Endothelial cell of umbilical vein (primary cell): ENCODE results near the gene CPZ. TPM values are rescaled to one million over a fixed set of nuclear protein-coding genes. Genes with fewer than 3 reads are reported as not detected.

Experiments used
- BruUV-seq: library from RNA; stranded (reverse); fragments of 400-500 nt; replicated peaks from 2 replicates; lab custom pipeline; 2021; lab: Mats Ljungman, UMichigan
- CTCF ChIA-PET: fragments of 300-600, 350-600 bp; sonication (Branson Sonifier 250); formaldehyde crosslinking; loops from one replicate; lab custom pipeline; 2021; ENCODE audit warnings: antibody characterized with exemption, inconsistent platforms; lab: Charles Lee
- POLR2A ChIA-PET: fragments of 300-600, 350-600 bp; sonication (Branson Sonifier 250); formaldehyde crosslinking; loops from one replicate; lab custom pipeline; 2021; ENCODE audit warnings: antibody characterized with exemption, inconsistent platforms; lab: Charles Lee
- DNase-seq: peaks from one replicate; pipeline ENCODE4 v3.0.0-alpha.2; 2011; ENCODE audit warnings: low read depth, low spot score
- FAIRE-seq: peaks from 2 replicates; lab custom pipeline; 2011; peaks lifted over from hg19 to GRCh38; lab: Jason Lieb, UNC
- H2AFZ ChIP-seq: 2 replicates; pipeline ENCODE4 v1.6.0; 2012; ENCODE audit warnings: low read depth, low read length, control low read depth, inconsistent platforms
- H3K27ac ChIP-seq: 2 replicates; pipeline ENCODE4 v1.5.1; 2011; ENCODE audit warnings: low read depth, mild to moderate bottlenecking, control low read depth, low read length, moderate library complexity; ENCODE audit not compliant: insufficient read depth
- H3K27me3 ChIP-seq, 2 experiments: 2 replicates each; pipeline versions ENCODE4 v1.6.0 to v1.6.1; 2011; ENCODE audit warnings: low read length in 2 of 2, mixed read lengths in 1 of 2; ENCODE audit not compliant: control insufficient read depth in 2 of 2, insufficient read depth in 2 of 2
- H3K36me3 ChIP-seq, 2 experiments: 2 replicates in 1 of 2; 3 replicates in 1 of 2; pipeline ENCODE4 v1.5.1; 2011; ENCODE audit warnings: low read length in 2 of 2, mild to moderate bottlenecking in 1 of 2, moderate library complexity in 1 of 2; ENCODE audit not compliant: control insufficient read depth in 2 of 2, insufficient read depth in 2 of 2; ENCODE audit errors: extremely low read depth in 1 of 2
- H3K4me1 ChIP-seq: 3 replicates; pipeline ENCODE4 v1.5.1; 2011; ENCODE audit warnings: mild to moderate bottlenecking, low read length; ENCODE audit not compliant: control insufficient read depth, insufficient read depth; ENCODE audit errors: extremely low read depth
- H3K4me2 ChIP-seq: 2 replicates; pipeline ENCODE4 v1.6.1; 2011; ENCODE audit warnings: low read length, control low read depth, mixed read lengths; ENCODE audit not compliant: insufficient read depth
- H3K4me3 ChIP-seq, 3 experiments: fragments of 200-600 bp in 1 of 3; sonication (generic), shearing (Covaris generic) in 1 of 3; replicated peaks in 1 of 3; 2 replicates each; pipeline ENCODE4 v1.5.1; 2011 to 2016; ENCODE audit warnings: control low read depth in 3 of 3, low read length in 3 of 3, mild to moderate bottlenecking in 2 of 3, inconsistent platforms in 1 of 3, low read depth in 1 of 3, moderate library complexity in 1 of 3; ENCODE audit not compliant: insufficient read depth in 1 of 3
- H3K79me2 ChIP-seq: 2 replicates; pipeline ENCODE4 v1.6.0; 2012; ENCODE audit warnings: low read length, inconsistent platforms; ENCODE audit not compliant: control insufficient read depth, insufficient read depth
- H3K9ac ChIP-seq: replicated peaks from 2 replicates; pipeline ENCODE3; 2011; ENCODE audit warnings: low read length, control low read depth; ENCODE audit not compliant: insufficient read depth; ENCODE audit errors: extremely low read depth
- H3K9me1 ChIP-seq: replicated peaks from 3 replicates; pipeline ENCODE4 v1.6.0; 2011; ENCODE audit warnings: mild to moderate bottlenecking, low read length; ENCODE audit not compliant: control insufficient read depth, insufficient read depth; ENCODE audit errors: extremely low read depth
- H3K9me3 ChIP-seq: replicated peaks from 2 replicates; pipeline ENCODE4 v1.5.1; 2012; ENCODE audit warnings: low read length, inconsistent platforms; ENCODE audit not compliant: control insufficient read depth, insufficient read depth
- H4K20me1 ChIP-seq: replicated peaks from 2 replicates; pipeline ENCODE3; 2011; ENCODE audit warnings: mild to moderate bottlenecking, low read length; ENCODE audit not compliant: control insufficient read depth, insufficient read depth; ENCODE audit errors: extremely low read depth
- EZH2 ChIP-seq: IDR thresholded peaks from 2 replicates; pipeline ENCODE4 v1.6.1; 2012; ENCODE audit warnings: borderline replicate concordance, low read depth, mild to moderate bottlenecking, moderate library complexity, low read length, inconsistent platforms; ENCODE audit not compliant: severe bottlenecking
- FOS ChIP-seq: IDR thresholded peaks from 2 replicates; pipeline ENCODE4 v1.6.1; 2011; ENCODE audit warnings: mild to moderate bottlenecking, low read length, moderate library complexity, borderline replicate concordance; ENCODE audit not compliant: insufficient read depth
- GATA2 ChIP-seq: IDR thresholded peaks from 2 replicates; pipeline ENCODE4 v1.7.0; 2011; ENCODE audit warnings: low read depth, mild to moderate bottlenecking, moderate library complexity, mixed read lengths, low read length; ENCODE audit not compliant: insufficient read length, insufficient read depth
- JUN ChIP-seq: IDR thresholded peaks from 2 replicates; pipeline ENCODE4 v1.6.1; 2011; ENCODE audit warnings: borderline replicate concordance, low read depth; ENCODE audit not compliant: insufficient read length, insufficient read depth
- MAX ChIP-seq: IDR thresholded peaks from 2 replicates; pipeline ENCODE4 v1.6.1; 2011; ENCODE audit not compliant: insufficient read depth, insufficient read length
- MYC ChIP-seq: IDR thresholded peaks from one replicate; pipeline ENCODE4 v1.6.1; 2011; ENCODE audit warnings: mild to moderate bottlenecking, low read depth, low read length
- POLR2A ChIP-seq: IDR thresholded peaks from 2 replicates; pipeline ENCODE4 v1.6.1; 2012; ENCODE audit warnings: low read depth, mild to moderate bottlenecking, control low read depth, low read length
- POLR2AphosphoS5 ChIP-seq: IDR thresholded peaks from 2 replicates; pipeline ENCODE4 v1.6.1; 2012; ENCODE audit warnings: low read depth, mild to moderate bottlenecking, control low read depth, low read length, moderate library complexity; ENCODE audit not compliant: insufficient read depth
- dilution Hi-C: fragments of 300-500 bp; cut with MboI; formaldehyde crosslinking; loops from one replicate; pipeline ENCODE4 v1.15.0; 2019; ENCODE audit warnings: low sequenced_read_pairs; ENCODE audit not compliant: extremely low pct_ligation_motif_present
- intact Hi-C: fragments of 100-400 bp; cut with micrococcal nuclease; formaldehyde crosslinking; loops from one replicate; pipeline ENCODE4 v1.10.0; 2022
- polyA plus RNA-seq, 4 experiments: library from polyadenylated mRNA; depleted of rRNA in 3 of 4; stranded (reverse) in 3 of 4; unstranded in 1 of 4; fragments of >200 nt; gene quantifications; 2 replicates each; pipeline versions ENCODE4 v1.2.1 to v1.2.3, GENCODE V29; 2011 to 2012; ENCODE audit warnings: missing spikeins in 1 of 4
- total RNA-seq: library from RNA; stranded (reverse); gene quantifications from 2 replicates; pipeline ENCODE4 v1.2.3, GENCODE V29; 2021
- TF ChIP-seq, protein P1 (sequence below), 2 donors: IDR thresholded peaks; 1 replicate in 1 of 2; 2 replicates in 1 of 2; pipeline ENCODE4 v1.5.1; 2011; ENCODE audit warnings: low read length in 2 of 2, mild to moderate bottlenecking in 2 of 2, moderate library complexity in 2 of 2, control low read depth in 1 of 2, inconsistent platforms in 1 of 2, low read depth in 1 of 2; ENCODE audit not compliant: insufficient read depth in 1 of 2; ENCODE audit errors: extremely low read depth in 1 of 2

CPZ gene
- total and polyA plus RNA-seq, 2 donors (not counting 3 experiments of a cell fraction or from before 2014, with no cell fraction given), result not detected

DNA sequence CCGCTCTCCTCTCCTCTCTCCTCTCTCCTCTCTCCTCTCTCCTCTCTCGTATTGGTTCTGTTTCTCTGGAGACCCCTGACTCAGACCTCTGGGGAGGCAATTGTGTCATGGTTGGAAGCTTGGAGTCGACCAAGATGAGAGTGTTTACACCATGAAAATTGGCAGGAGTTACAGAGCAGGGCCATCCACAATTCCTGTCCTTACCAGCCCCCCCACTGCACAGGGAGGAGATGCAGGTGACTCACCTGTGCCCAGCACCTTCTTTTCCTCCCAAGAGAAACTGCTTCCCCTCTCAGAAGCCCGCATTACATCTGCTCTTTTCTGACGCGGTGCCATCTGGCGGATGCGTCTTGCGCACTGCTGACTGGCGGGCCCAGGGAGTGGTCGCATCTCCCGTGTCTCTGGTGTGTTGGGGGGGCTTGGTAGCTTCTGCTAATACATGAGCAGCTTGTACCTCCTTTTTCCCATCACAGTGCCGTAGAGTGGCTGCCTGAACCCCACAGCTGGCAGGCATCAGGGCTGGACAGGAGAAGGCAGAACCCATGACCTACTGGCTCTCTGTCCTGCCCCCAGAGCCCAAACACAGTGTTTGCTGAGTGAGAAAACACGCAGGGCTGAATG is 43.7 kb upstream of the CPZ start:
- Histone ChIP-seq H3K4me2 (no peak overlapping the region), H3K4me3 (no peak overlapping the region), H3K27ac (no peak overlapping the region), H4K20me1 (no peaks in the 10 kb centered on the region), H3K9ac (no peak overlapping the region), H3K4me1 (no peaks in the 10 kb centered on the region), H2AFZ (no peak overlapping the region), H3K36me3 (no peaks in the 10 kb centered on the region), H3K79me2 (no peaks in the 10 kb centered on the region), H3K9me1 (no peaks in the 10 kb centered on the region), H3K9me3 (no peaks in the 10 kb centered on the region), H3K27me3 (no peaks in the 10 kb centered on the region)
- intact Hi-C loops (no loop called here), dilution Hi-C loops (no loop called here)
- CTCF ChIA-PET, result interaction anchor here (3.5 kb wide), 1 partner anchor 80 kb away, joined by 28 read pairs; no protein-coding TSS in a partner anchor
- TF ChIP-seq, protein P1, sequence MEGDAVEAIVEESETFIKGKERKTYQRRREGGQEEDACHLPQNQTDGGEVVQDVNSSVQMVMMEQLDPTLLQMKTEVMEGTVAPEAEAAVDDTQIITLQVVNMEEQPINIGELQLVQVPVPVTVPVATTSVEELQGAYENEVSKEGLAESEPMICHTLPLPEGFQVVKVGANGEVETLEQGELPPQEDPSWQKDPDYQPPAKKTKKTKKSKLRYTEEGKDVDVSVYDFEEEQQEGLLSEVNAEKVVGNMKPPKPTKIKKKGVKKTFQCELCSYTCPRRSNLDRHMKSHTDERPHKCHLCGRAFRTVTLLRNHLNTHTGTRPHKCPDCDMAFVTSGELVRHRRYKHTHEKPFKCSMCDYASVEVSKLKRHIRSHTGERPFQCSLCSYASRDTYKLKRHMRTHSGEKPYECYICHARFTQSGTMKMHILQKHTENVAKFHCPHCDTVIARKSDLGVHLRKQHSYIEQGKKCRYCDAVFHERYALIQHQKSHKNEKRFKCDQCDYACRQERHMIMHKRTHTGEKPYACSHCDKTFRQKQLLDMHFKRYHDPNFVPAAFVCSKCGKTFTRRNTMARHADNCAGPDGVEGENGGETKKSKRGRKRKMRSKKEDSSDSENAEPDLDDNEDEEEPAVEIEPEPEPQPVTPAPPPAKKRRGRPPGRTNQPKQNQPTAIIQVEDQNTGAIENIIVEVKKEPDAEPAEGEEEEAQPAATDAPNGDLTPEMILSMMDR (IDR thresholded peaks at IDR 0.05; ENCODE audit: extremely low read depth in 1 of 2, insufficient read depth in 1 of 2, low read depth in 1 of 2, low read length in 2 of 2), result no peak
- no peak for TF ChIP-seq FOS
- TF ChIP-seq POLR2AphosphoS5, result no peak
- FAIRE-seq (no peak), DNase-seq (no peak)
- no TSS peak for BruUV-seq
- POLR2A ChIA-PET, result no interaction called here

GRCh38 chr4:8549352-8549931 is 43.1 kb upstream of the CPZ start:
- BruUV-seq, result no TSS peak
- Histone ChIP-seq H3K9me1 (no peaks in the 10 kb centered on the region), H3K27me3 (no peaks in the 10 kb centered on the region), H2AFZ (no peak overlapping the region), H3K79me2 (no peaks in the 10 kb centered on the region), H3K4me3 (no peak overlapping the region), H4K20me1 (no peaks in the 10 kb centered on the region), H3K9ac (no peak overlapping the region), H3K9me3 (no peaks in the 10 kb centered on the region), H3K36me3 (no peaks in the 10 kb centered on the region), H3K4me1 (no peaks in the 10 kb centered on the region), H3K4me2 (no peak overlapping the region), H3K27ac (no peak overlapping the region)
- DNase-seq (no peak), FAIRE-seq (no peak)
- TF ChIP-seq EZH2 (no peak), FOS (no peak), JUN (no peak), GATA2 (no peak), POLR2AphosphoS5 (no peak), MAX (no peak), POLR2A (no peak), MYC (no peak)
- TF ChIP-seq, protein P1 (IDR thresholded peaks at IDR 0.05; ENCODE audit: extremely low read depth in 1 of 2, insufficient read depth in 1 of 2, low read depth in 1 of 2, low read length in 2 of 2), result no peak
- POLR2A ChIA-PET, result no interaction called here
- intact Hi-C loops, result no loop called here
- dilution Hi-C loops, result no loop called here
- CTCF ChIA-PET, result interaction anchor here (1.1 to 3.5 kb wide), 2 partner anchors 19 to 81 kb away, joined by 3 to 28 read pairs; no protein-coding TSS in a partner anchor
